Measurements from ENCODE around the gene ABR.

- TF ChIP-seq CBX5 (IDR thresholded peaks at IDR 0.05; ENCODE audit: low read depth, low read length) (no peak), POLR2AphosphoS5 (IDR thresholded peaks at IDR 0.05; ENCODE audit: low read depth, low read length) (no peak), EZH2 (IDR thresholded peaks at IDR 0.05; ENCODE audit: low read depth, low read length, severe bottlenecking) (no peak), JUN (IDR thresholded peaks at IDR 0.05; ENCODE audit: low read depth, low read length) (no peak), MAFK (IDR thresholded peaks at IDR 0.05; ENCODE audit: low read depth, low read length) (no peak)
- TF ChIP-seq, protein P1, sequence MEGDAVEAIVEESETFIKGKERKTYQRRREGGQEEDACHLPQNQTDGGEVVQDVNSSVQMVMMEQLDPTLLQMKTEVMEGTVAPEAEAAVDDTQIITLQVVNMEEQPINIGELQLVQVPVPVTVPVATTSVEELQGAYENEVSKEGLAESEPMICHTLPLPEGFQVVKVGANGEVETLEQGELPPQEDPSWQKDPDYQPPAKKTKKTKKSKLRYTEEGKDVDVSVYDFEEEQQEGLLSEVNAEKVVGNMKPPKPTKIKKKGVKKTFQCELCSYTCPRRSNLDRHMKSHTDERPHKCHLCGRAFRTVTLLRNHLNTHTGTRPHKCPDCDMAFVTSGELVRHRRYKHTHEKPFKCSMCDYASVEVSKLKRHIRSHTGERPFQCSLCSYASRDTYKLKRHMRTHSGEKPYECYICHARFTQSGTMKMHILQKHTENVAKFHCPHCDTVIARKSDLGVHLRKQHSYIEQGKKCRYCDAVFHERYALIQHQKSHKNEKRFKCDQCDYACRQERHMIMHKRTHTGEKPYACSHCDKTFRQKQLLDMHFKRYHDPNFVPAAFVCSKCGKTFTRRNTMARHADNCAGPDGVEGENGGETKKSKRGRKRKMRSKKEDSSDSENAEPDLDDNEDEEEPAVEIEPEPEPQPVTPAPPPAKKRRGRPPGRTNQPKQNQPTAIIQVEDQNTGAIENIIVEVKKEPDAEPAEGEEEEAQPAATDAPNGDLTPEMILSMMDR (IDR thresholded peaks at IDR 0.05; ENCODE audit: control extremely low read depth in 1 of 3, insufficient read depth in 1 of 3, low read depth in 1 of 3, low read length in 3 of 3) = no peak
- TF ChIP-seq, protein P2, sequence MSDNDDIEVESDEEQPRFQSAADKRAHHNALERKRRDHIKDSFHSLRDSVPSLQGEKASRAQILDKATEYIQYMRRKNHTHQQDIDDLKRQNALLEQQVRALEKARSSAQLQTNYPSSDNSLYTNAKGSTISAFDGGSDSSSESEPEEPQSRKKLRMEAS (IDR thresholded peaks at IDR 0.05) = no peak
- TF ChIP-seq, protein P3, sequence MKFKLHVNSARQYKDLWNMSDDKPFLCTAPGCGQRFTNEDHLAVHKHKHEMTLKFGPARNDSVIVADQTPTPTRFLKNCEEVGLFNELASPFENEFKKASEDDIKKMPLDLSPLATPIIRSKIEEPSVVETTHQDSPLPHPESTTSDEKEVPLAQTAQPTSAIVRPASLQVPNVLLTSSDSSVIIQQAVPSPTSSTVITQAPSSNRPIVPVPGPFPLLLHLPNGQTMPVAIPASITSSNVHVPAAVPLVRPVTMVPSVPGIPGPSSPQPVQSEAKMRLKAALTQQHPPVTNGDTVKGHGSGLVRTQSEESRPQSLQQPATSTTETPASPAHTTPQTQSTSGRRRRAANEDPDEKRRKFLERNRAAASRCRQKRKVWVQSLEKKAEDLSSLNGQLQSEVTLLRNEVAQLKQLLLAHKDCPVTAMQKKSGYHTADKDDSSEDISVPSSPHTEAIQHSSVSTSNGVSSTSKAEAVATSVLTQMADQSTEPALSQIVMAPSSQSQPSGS (IDR thresholded peaks at IDR 0.05; ENCODE audit: low read length) = no peak
Observed at GRCh38 chr17:965311-965989, 214.3 kb downstream of the ABR start.
